Astrocyte of the cerebellum (primary cell): ENCODE data around the gene C22orf39.
"Not testable (repeated sequence)": the region's sequence is repeated elsewhere in the genome, so short reads cannot be mapped to it uniquely, and the experiment has no call there.

Experiments
- DNase-seq: peaks from one replicate; pipeline ENCODE4 v3.0.0-alpha.2; 2011; ENCODE audit warnings: low read depth
- H3K4me3 ChIP-seq: 2 replicates; pipeline ENCODE4 v1.5.1; 2011; ENCODE audit warnings: mild to moderate bottlenecking, low read depth, low read length, moderate library complexity
- in situ Hi-C: cut with HindIII; loops from 2 replicates; pipeline ENCODE4 v1.10.0; 2017; ENCODE audit warnings: low sequenced_read_pairs
- TF ChIP-seq, protein P1 (sequence below): IDR thresholded peaks from 2 replicates; pipeline ENCODE4 v1.5.1; 2012; ENCODE audit warnings: low read length, low read depth, moderate library complexity, mild to moderate bottlenecking; ENCODE audit errors: missing control alignments

The C22orf39 gene

DNA sequence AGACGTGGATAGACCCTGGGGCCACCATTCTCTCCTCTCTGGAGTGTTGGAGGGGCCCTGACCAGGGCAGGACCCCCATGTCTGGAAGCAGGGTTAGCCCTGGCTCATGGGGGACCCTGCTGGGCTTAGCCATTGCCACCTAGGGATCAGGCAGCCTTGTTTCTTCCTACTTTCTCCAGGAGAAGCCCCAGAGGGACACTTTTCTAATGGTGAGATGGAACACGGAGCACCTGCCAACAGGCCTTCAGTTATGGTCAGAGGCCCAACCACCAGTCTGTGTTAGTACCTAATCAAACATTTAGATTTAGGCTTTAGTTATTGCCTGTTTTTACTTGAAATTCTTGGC is 1.9 kb upstream of the C22orf39 start:
- TF ChIP-seq, protein P1, sequence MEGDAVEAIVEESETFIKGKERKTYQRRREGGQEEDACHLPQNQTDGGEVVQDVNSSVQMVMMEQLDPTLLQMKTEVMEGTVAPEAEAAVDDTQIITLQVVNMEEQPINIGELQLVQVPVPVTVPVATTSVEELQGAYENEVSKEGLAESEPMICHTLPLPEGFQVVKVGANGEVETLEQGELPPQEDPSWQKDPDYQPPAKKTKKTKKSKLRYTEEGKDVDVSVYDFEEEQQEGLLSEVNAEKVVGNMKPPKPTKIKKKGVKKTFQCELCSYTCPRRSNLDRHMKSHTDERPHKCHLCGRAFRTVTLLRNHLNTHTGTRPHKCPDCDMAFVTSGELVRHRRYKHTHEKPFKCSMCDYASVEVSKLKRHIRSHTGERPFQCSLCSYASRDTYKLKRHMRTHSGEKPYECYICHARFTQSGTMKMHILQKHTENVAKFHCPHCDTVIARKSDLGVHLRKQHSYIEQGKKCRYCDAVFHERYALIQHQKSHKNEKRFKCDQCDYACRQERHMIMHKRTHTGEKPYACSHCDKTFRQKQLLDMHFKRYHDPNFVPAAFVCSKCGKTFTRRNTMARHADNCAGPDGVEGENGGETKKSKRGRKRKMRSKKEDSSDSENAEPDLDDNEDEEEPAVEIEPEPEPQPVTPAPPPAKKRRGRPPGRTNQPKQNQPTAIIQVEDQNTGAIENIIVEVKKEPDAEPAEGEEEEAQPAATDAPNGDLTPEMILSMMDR = no peak
- in situ Hi-C loops = no loop called here
- H3K4me3 ChIP-seq = no peak overlapping the region
- DNase-seq = no peak

DNA sequence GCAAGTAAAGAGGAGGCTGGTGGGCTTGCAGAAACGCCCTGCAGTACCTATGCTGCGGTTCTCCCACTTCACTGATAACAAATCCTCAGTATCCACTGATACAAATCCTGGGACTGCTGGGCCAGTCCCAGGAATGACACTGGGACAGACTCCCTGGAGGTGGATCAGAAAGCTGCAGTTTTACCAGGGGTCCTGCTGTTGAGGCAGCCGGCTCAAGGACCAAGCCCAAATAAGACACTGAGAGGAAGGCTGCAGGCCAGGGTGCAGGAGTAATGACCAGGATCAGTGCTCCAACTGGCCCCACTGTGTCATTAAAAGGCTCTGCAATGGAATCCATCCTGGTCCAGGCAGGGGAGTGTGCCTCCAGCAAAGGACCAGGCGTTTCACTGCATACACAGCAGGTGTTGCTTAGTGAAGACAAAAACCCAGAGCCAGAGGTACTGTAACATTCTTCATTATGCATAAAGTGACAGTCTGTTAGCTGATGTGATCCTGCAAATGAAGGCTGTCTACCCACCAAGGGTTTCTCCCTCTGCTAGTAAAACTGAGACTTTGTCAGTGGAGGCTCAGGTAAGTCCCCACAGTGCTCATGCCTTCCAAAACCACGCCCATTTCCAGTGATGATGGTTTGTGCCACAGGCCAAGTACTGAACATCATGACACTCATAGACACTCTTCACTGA is 1.4 kb upstream of the C22orf39 start:
- in situ Hi-C loops = no loop called here
- H3K4me3 ChIP-seq = peak overlapping the region; percentile 75
- TF ChIP-seq, protein P1 = no peak
- no peak for DNase-seq

GRCh38 chr22:19448076-19448607 is 631 bp upstream of the C22orf39 start:
- DNase-seq = no peak
- in situ Hi-C loops = no loop called here

DNA sequence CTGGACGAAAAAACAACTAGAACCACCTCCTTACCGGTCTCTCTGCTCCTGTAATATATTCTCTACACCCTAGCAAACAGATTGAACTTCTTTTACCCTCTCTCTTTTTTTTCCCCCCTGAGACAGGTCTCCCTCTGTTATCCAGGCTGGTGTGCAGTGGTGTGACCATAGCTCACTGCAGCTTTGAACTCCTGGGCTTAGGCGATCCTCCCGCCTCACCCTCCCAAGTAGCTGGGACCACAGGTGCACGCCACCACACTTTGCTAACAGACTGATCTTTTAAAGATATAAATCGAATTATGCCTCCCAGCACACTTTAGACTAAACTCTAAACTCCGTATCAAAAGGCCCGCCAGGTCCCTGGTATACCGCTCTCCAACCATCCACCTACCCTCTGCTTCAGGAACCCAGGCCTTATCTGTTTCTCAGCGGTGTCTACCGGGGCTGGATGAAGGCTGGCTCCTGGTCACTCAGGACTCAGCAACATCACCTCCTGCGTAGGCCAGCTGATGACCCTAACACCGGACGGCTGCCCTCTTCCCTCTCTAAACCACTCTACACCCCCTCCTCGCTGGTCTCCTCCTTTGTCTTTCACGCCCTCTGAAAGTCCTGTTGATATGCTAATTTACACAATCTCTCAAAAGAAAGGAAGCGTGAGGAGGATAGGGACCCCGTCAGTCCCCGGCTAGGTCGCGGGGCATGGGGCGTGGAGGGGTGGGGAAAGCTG is 745 bp downstream of the C22orf39 start:
- in situ Hi-C loops = no loop called here
- TF ChIP-seq, protein P1 = no peak
- H3K4me3 ChIP-seq = peak overlapping the region; percentile 75
- DNase-seq = no peak

More at GRCh38 chr22:19448076-19448607, 631 bp upstream of the C22orf39 start:
- TF ChIP-seq, protein P1 = no peak
- peak overlapping the region; percentile 75 for H3K4me3 ChIP-seq

DNA sequence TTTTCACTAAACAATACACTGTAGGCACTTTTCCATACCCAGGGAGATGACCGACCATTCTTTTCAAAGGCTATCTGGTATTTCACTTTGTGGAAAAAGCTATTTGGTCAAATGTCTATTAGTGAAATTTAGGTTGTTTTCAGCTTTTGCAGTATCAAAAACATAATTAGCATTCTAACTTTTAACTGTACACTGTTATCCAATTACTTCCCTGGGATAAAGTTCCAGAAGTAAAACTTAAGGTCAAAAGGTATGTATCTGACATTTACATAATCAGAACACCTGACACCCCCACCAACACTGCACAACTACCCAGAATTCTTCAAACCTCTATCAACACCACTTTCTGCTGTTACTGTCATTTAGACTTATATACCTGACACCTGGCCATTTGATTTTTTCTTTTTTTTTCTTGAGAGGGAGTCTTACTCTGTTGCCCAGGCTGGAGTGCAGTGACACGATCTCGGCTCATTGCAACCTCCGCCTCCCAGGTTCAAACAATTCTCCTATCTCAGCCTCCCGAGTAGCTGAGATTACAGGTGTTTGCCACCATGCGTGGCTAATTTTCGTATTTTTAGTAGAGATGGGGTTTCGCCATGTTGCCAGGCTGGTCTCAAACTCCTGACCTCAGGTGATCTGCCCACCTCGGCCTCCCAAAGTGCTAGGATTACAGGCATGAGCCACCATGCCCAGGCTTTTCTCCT is 2.1 kb downstream of the C22orf39 start:
- DNase-seq, H3K4me3 ChIP-seq, in situ Hi-C loops: not testable (repeated sequence)

DNA sequence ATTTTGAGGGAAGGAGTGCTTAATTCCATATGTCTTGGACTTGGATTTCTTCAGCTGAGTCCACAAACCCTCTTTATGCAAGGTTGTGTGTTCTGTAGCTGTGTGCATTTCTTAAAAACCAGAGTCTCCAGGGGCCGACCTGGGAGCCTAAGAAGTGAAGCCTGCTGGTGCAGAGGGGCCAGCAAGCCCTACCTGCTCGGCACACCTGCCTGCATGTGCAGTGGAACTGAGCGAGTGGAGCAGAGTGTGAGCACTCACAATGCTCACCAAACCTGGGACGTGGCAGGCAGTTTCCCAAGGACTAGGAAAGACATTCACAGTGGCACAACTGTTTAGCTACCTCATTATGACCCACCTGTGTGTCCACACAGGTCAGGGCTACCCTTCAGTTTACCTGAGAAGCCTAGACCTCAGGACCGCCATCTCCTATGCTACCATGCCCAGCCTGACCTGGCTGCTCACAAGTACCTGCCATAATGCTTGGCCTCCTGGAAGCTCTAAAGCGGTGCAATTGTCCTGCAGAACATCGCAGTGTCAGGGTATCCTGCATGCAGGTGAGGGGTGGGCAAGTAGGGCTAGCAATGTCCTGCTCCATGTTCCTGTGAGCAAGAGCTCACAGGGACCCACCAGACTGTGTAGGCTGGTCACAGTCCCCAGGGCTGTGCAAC is 3.8 kb downstream of the C22orf39 start:
- H3K4me3 ChIP-seq = no peak overlapping the region
- in situ Hi-C loops = no loop called here
- TF ChIP-seq, protein P1 = no peak
- no peak for DNase-seq
